H9 (cell line): ENCODE measurements around the gene RACGAP1. TPM values are rescaled to one million over a fixed set of nuclear protein-coding genes. Genes with fewer than 3 reads are reported as not detected.

Source experiments
- DNase-seq: peaks from one replicate; pipeline ENCODE4 v3.0.0-alpha.2; 2017
- H2AFZ ChIP-seq: one replicate; pipeline ENCODE4 v1.6.1; 2013; ENCODE audit warnings: mild to moderate bottlenecking, low read length, control low read depth, moderate library complexity
- H2AK5ac ChIP-seq: 2 replicates; pipeline ENCODE4 v1.6.1; 2013; ENCODE audit warnings: low read length, control low read depth, mixed read lengths; ENCODE audit not compliant: insufficient read length
- H2BK120ac ChIP-seq: one replicate; pipeline ENCODE4 v1.6.1; 2013; ENCODE audit warnings: low read depth, mild to moderate bottlenecking, low read length, control low read depth, inconsistent platforms; ENCODE audit not compliant: poor library complexity, severe bottlenecking
- H2BK12ac ChIP-seq: 2 replicates; pipeline ENCODE4 v1.6.1; 2013; ENCODE audit warnings: low read length, control low read depth, mixed read lengths, low read depth; ENCODE audit not compliant: insufficient read length
- H2BK15ac ChIP-seq: 2 replicates; pipeline ENCODE4 v1.6.1; 2013; ENCODE audit warnings: low read depth, low read length, control low read depth
- H2BK20ac ChIP-seq: one replicate; pipeline ENCODE4 v1.6.1; 2013; ENCODE audit warnings: low read depth, mild to moderate bottlenecking, low read length, control low read depth, inconsistent platforms; ENCODE audit not compliant: poor library complexity, severe bottlenecking
- H2BK5ac ChIP-seq: 2 replicates; pipeline ENCODE4 v1.6.1; 2013; ENCODE audit warnings: low read length, control low read depth, mixed read lengths; ENCODE audit not compliant: insufficient read length
- H3K14ac ChIP-seq: 2 replicates; pipeline ENCODE4 v1.6.1; 2013; ENCODE audit warnings: low read length, control low read depth; ENCODE audit not compliant: insufficient read depth
- H3K18ac ChIP-seq: 2 replicates; pipeline ENCODE4 v1.6.1; 2013; ENCODE audit warnings: low read depth, mild to moderate bottlenecking, mixed read lengths, low read length, control low read depth; ENCODE audit not compliant: insufficient read length
- H3K23ac ChIP-seq: 2 replicates; pipeline ENCODE4 v1.6.1; 2013; ENCODE audit warnings: low read length, control low read depth, mixed read lengths, low read depth; ENCODE audit not compliant: insufficient read length
- H3K23me2 ChIP-seq: 2 replicates; pipeline ENCODE4 v1.6.1; 2013; ENCODE audit warnings: low read depth, mild to moderate bottlenecking, mixed read lengths, low read length, control low read depth; ENCODE audit not compliant: insufficient read length, poor library complexity, severe bottlenecking
- H3K27ac ChIP-seq: 2 replicates; pipeline ENCODE4 v1.5.1; 2013; ENCODE audit warnings: low read length, control low read depth, mixed read lengths, low read depth; ENCODE audit not compliant: insufficient read length
- H3K27me3 ChIP-seq: 2 replicates; pipeline ENCODE4 v1.6.1; 2013; ENCODE audit warnings: low read length, control low read depth, inconsistent platforms; ENCODE audit not compliant: insufficient read depth
- H3K4ac ChIP-seq: 2 replicates; pipeline ENCODE4 v1.6.1; 2013; ENCODE audit warnings: low read depth, mild to moderate bottlenecking, control low read depth, inconsistent platforms, low read length, moderate library complexity
- H3K4me1 ChIP-seq: 2 replicates; pipeline ENCODE4 v1.6.1; 2013; ENCODE audit warnings: low read length, control low read depth, inconsistent platforms; ENCODE audit not compliant: insufficient read depth
- H3K4me2 ChIP-seq: 2 replicates; pipeline ENCODE4 v1.6.1; 2013; ENCODE audit warnings: low read length, control low read depth, mixed read lengths; ENCODE audit not compliant: insufficient read length, insufficient read depth
- H3K56ac ChIP-seq: 2 replicates; pipeline ENCODE4 v1.6.1; 2013; ENCODE audit warnings: low read depth, mild to moderate bottlenecking, mixed read lengths, low read length, control low read depth; ENCODE audit not compliant: insufficient read length
- H3K79me1 ChIP-seq: 2 replicates; pipeline ENCODE4 v1.6.1; 2013; ENCODE audit warnings: low read depth, mild to moderate bottlenecking, moderate library complexity, low read length, control low read depth, inconsistent platforms; ENCODE audit not compliant: insufficient read depth, poor library complexity, severe bottlenecking
- H3K79me2 ChIP-seq: 2 replicates; pipeline ENCODE4 v1.6.1; 2013; ENCODE audit warnings: low read length, control low read depth, inconsistent platforms; ENCODE audit not compliant: insufficient read depth
- H3K9ac ChIP-seq: 2 replicates; pipeline ENCODE4 v1.6.1; 2013; ENCODE audit warnings: low read length, control low read depth, mixed read lengths; ENCODE audit not compliant: insufficient read length; ENCODE audit errors: extremely low read depth
- H3K9me3 ChIP-seq: one replicate; pipeline ENCODE4 v1.6.1; 2013; ENCODE audit warnings: low read depth, low read length, inconsistent platforms; ENCODE audit not compliant: control insufficient read depth
- H3T11ph ChIP-seq: one replicate; pipeline ENCODE4 v1.6.1; 2013; ENCODE audit warnings: mild to moderate bottlenecking, low read length, control low read depth, inconsistent platforms
- H4K20me1 ChIP-seq: one replicate; pipeline ENCODE4 v1.6.1; 2013; ENCODE audit not compliant: control insufficient read depth, insufficient read length, insufficient read depth
- H4K5ac ChIP-seq: 2 replicates; pipeline ENCODE4 v1.6.1; 2013; ENCODE audit warnings: low read depth, mild to moderate bottlenecking, mixed read lengths, low read length, control low read depth; ENCODE audit not compliant: insufficient read length
- H4K8ac ChIP-seq: replicated peaks from 2 replicates; pipeline ENCODE4 v1.6.1; 2013; ENCODE audit warnings: low read length, control low read depth, mixed read lengths, low read depth; ENCODE audit not compliant: insufficient read length
- H4K91ac ChIP-seq: 2 replicates; pipeline ENCODE4 v1.6.1; 2013; ENCODE audit warnings: low read depth, mild to moderate bottlenecking, moderate library complexity, mixed read lengths, low read length, control low read depth; ENCODE audit not compliant: insufficient read length
- H3K27ac Mint-ChIP-seq, 3 experiments: 2 replicates in 2 of 3; 3 replicates in 1 of 3; pipeline ENCODE4 v1.8.0; 2020 to 2021; ENCODE audit warnings: mixed read lengths in 3 of 3, mild to moderate bottlenecking in 1 of 3, moderate library complexity in 1 of 3
- H3K27me3 Mint-ChIP-seq: 2 replicates; pipeline ENCODE4 v1.8.0; 2021; ENCODE audit warnings: low read depth, mild to moderate bottlenecking, moderate library complexity, mixed read lengths
- H3K36me3 Mint-ChIP-seq, 3 experiments: 2 replicates in 2 of 3; 3 replicates in 1 of 3; pipeline ENCODE4 v1.8.0; 2020 to 2021; ENCODE audit warnings: low read depth in 3 of 3, mixed read lengths in 3 of 3; ENCODE audit not compliant: insufficient read depth in 1 of 3
- H3K4me1 Mint-ChIP-seq, 2 experiments: 2 replicates each; pipeline ENCODE4 v1.8.0; 2020; ENCODE audit warnings: mixed read lengths in 2 of 2
- H3K4me3 Mint-ChIP-seq, 2 experiments: 2 replicates in 1 of 2; 3 replicates in 1 of 2; pipeline ENCODE4 v1.8.0; 2020 to 2021; ENCODE audit warnings: mild to moderate bottlenecking in 2 of 2, mixed read lengths in 2 of 2, moderate library complexity in 1 of 2
- H3K9me3 Mint-ChIP-seq, 2 experiments: 2 replicates in 1 of 2; 3 replicates in 1 of 2; pipeline ENCODE4 v1.8.0; 2020; ENCODE audit warnings: mild to moderate bottlenecking in 2 of 2, mixed read lengths in 2 of 2, moderate library complexity in 1 of 2
- CTCF ChIP-seq: fragments of 200-600 bp; sonication (generic); conservative IDR thresholded peaks from 3 replicates; pipeline ENCODE4 v1.8.0; 2021; ENCODE audit warnings: antibody characterized with exemption, mild to moderate bottlenecking
- WGBS: extraction: QIAGEN DNeasy Blood & Tissue Kit; methylation state at CpG from one replicate; pipeline ENCODE4 v1.1.7; 2013; ENCODE audit warnings: missing lambda C conversion rate, low lambda C conversion rate, mixed read lengths; ENCODE audit not compliant: insufficient read length; ENCODE audit errors: extremely low coverage; 5-methylcytosine and 5-hydroxymethylcytosine counted together
- total RNA-seq: library from RNA; stranded (reverse); gene quantifications from 2 replicates; pipeline ENCODE4 v1.2.1, GENCODE V29; 2021

The RACGAP1 gene
- total RNA-seq, 1 experiment from 2014 or later, result 64.8 TPM

DNA sequence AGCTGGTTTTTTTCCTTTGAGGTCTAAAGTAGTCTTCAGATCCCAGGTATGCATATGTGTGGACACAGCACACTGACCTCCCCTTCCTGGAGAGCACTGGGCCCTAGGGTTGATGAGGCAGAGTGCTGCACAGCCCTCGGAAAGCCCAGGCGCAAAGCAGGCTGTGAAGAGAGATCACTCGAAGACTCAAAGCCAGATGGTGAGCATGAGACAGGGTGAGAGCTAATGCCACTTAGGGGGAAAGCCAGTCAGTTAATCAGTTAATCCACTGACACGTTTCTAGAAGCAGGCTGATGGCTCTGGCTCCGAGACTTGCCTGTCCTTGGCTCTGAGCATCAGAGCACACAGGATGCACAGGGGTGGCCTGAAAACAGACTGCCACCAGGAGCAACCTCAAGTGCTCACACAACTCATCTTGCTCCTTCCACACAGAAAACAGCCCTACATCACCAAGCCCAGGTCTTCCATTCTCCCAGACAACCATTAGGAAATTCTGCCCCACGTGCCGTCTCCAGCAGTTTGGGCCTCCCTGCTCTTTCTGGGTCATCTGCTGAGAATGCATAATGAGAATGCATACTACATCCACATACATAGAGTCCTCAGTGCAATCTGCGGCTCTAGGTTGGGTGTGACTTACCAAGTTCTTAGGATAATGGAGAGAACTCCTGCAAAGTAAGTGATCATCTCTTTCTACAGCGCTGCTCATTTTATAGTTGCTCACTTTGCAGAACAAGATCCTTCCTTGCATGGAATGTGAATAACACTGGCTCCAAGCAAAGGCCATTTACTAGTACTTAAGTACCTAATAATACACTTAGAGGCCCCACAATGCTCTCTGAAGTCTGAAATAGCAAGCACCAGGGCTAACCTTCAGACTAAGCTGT is 40.6 kb downstream of the RACGAP1 start:
- Histone ChIP-seq H3K4ac (no peak overlapping the region), H2BK15ac (no peak overlapping the region), H4K91ac (no peak overlapping the region), H3K27me3 (no peaks in the 10 kb centered on the region), H3K9me3 (no peaks in the 10 kb centered on the region), H3K9ac (no peak overlapping the region), H3K18ac (no peak overlapping the region), H3K79me2 (no peaks in the 10 kb centered on the region), H4K20me1 (no peaks in the 10 kb centered on the region), H2BK5ac (no peak overlapping the region), H4K5ac (no peak overlapping the region), H2BK20ac (no peak overlapping the region), H3K27ac (no peak overlapping the region), H2BK12ac (no peak overlapping the region), H3K4me1 (no peaks in the 10 kb centered on the region; the same call in 1 of the 2 replicates), H3K4me2 (no peak overlapping the region), H4K8ac (no peak overlapping the region), H3T11ph (no peak overlapping the region), H3K56ac (no peak overlapping the region), H3K79me1 (no peaks in the 10 kb centered on the region), H3K23ac (no peak overlapping the region), H2AFZ (no peak overlapping the region), H2AK5ac (no peak overlapping the region), H3K14ac (no peak overlapping the region), H3K23me2 (no peaks in the 10 kb centered on the region), H2BK120ac (no peak overlapping the region)
- Mint-ChIP-seq H3K4me1 (peaks cover 30 to 37% of the 10 kb centered on the region in 2 experiments), H3K36me3 (peaks cover 6 to 19% (median 16%) of the 10 kb centered on the region in 3 experiments; a peak in 6 of 7 replicates), H3K9me3 (no peaks in the 10 kb centered on the region), H3K27me3 (no peaks in the 10 kb centered on the region), H3K27ac (peak overlapping the region in 2 of 3 experiments; percentile 58 to 68; a peak in 2 of 7 replicates), H3K4me3 (no peak overlapping the region)
- WGBS, result no CpG with 5 or more reads among the region's 9 CpGs
- DNase-seq, result no peak
- TF ChIP-seq CTCF, result no peak
